ENCODE results near the gene NME7.

GRCh38 chr1:169100651-169101088 is 266.9 kb downstream of the NME7 start:
- TF ChIP-seq CTCF (IDR thresholded peaks at IDR 0.05; ENCODE audit: low read length) (no peak), EZH2 (IDR thresholded peaks at IDR 0.05; ENCODE audit: borderline replicate concordance, low read length) (no peak)

Measured in OCI-LY1 (cell line).